HG02938 (cell line): ENCODE measurements around the gene FAM83F.

Experiments
- ATAC-seq: cut with Tn5 transposase; IDR thresholded peaks from one replicate; pipeline ENCODE4 v1.9.1; 2021; ENCODE audit warnings: mild to moderate bottlenecking, moderate library complexity; ENCODE audit not compliant: unreplicated experiment

Gene FAM83F

GRCh38 chr22:40056154-40056553, 61.4 kb downstream of the FAM83F start:
- ATAC-seq: no peak

DNA sequence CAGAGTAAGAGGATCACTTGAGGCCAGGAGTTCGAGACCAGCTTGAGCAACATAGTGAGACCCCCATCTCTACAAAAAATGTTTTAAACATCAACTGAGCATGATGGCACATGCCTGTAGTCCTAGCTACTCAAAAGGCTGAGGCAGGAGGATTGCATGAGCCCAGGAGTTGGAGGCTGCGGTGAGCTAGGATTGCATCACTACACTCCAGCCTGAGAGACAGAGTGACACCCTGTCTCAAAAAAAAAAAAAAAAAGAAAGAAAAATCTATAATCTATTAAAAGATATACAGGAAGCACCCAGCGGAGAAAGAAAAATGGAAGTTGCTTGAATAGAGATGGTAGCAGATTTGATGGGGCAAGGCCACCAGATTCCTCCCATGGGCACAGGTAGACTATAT, 61.8 kb downstream of the FAM83F start:
- ATAC-seq: no peak

DNA sequence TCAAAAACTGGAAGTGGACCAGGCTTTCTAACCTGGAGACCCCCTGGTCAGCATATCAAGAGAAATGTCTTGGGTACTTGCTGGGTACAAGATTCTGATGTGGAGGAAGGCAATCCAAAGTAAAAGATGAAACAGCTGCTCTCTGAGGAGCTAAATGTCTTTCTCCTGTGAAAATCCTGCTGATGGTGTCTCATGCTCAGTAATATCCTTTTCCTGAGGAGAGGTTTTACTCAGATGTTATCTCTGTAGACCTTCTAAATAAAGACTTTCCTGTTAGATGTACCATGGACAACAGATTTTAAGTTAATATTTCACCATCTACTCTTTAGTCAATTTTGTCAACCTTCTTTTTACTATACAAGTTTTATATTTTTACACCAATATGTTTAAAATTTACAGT, 62.9 kb downstream of the FAM83F start:
- ATAC-seq: no peak

DNA sequence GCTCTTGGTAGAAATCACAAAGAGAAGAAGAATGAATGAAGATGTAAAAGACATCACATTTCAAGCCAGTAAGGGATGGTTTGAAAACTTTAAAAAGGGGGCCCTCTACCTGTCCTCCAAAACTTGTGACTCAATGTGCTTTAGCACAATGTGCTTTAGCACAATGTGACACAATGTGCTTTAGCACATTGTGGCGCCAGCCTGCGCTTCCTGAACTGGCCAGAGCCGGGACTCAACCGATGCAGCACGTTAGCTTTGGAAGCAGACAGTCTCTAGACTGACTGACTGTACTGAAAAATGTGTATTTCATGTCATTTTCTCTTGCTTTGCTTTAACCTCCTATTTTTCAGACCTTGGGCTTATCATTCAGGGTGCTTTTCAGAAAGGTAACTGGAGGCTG, 63.5 kb downstream of the FAM83F start:
- ATAC-seq: no peak

DNA sequence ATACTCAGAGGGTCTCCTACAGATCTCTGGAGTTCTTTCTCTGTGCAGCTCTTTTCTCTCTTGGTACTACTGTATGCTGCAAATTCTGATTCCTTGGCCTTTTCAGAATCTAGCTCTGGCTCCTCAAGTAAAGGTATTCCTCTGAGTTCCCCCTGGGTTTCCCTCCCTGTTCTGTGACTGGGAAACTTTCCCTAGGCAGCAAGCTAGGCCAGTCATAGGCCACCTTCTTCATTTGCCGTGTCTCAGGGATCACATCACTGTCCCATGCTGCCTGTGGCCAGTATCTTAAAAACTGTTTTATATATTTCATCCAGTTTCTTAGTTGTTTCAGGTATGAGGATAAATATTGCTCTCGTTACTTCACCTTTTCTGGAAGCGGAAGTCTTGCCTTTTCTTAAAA, 71.2 kb downstream of the FAM83F start:
- ATAC-seq: no peak

- no peak for ATAC-seq
Observed at GRCh38 chr22:40067639-40068038, 72.9 kb downstream of the FAM83F start.

DNA sequence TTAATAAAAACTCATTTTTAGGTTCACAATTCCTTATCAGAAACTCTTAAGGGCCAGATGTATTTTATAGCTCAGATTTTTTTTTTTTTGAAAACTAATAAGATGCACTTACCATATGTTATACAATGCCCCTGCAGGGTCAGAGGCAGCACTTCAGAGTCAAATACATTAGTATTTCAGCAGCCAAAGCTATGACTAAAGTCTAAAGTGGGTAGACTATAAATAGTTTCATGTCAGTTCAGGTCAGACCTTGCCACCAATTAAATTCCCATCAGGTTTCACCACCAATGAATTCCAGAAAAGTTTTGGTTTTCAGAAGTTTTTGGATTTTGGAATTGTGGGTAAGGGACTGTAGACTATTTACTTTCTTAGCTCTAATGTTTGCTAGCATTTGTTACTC, 75.9 kb downstream of the FAM83F start:
- ATAC-seq: no peak

GRCh38 chr22:40071720-40072119, 77.0 kb downstream of the FAM83F start:
- no peak for ATAC-seq

DNA sequence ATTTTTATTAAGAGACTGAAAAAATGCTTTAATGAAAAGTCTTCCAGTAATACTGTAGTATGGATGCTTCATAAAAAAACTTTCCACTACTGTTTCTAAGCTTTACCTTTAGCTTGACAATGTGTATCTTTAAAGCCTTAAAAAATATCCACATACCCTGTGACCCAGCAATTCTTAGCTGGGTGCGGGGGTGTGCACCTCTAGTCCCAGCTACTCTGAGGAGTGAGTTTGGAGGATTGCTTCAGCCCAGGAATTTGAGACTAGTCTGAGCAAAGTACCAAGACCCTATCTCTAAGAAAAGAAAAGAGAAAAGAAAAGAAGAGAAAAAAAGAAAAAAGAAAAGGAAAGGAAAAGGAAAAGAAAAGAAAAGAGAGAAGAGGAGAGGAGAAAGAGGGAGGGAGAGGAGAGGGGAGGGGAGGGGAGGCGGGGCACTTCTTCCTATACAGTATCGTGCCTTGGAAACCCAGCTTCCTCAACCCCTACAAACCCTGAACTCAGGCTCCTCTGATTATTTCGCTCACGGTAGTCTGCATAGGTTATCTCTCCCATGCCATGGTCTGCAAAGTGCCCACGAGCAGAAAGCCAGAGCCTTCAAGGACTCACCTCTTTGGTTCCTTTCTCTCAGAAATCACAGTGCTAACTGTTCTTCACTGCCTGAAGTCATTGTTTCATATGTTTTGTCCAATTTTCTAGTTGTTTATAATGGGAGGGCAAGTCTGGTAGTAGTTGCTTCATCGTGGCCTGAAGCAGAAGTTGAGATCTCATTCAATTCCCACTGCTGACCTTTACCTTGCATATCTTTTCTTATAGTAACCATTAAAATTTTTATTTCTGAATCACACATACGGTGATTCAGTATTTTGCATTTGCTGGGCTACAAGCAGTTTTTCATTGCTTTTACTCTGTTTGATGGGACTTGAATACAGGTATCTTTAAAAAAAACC, 82.2 kb downstream of the FAM83F start:
- ATAC-seq: no peak

DNA sequence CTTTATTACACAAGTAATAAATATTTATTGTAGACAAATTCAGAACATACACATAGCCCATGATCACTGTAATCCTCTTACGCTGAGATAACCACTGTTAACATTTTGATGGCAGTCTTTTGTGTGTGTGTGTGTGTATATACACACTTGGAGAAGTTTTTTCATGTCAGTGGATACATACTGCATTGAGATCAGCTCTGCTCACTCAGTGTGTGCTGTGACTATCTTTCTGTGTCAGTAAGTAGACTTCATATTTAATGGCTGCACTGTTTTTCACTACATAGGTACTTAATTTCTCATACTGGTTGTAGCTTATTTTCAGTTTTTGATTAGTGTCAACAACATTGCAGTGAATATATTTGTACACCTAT, 82.9 kb downstream of the FAM83F start:
- ATAC-seq: no peak

- ATAC-seq: no peak
Observed at GRCh38 chr22:40081662-40082061, 86.9 kb downstream of the FAM83F start.

GRCh38 chr22:40082184-40082583, 87.4 kb downstream of the FAM83F start:
- ATAC-seq: no peak

- ATAC-seq: no peak
Observed at GRCh38 chr22:40083794-40084193, 89.0 kb downstream of the FAM83F start.

DNA sequence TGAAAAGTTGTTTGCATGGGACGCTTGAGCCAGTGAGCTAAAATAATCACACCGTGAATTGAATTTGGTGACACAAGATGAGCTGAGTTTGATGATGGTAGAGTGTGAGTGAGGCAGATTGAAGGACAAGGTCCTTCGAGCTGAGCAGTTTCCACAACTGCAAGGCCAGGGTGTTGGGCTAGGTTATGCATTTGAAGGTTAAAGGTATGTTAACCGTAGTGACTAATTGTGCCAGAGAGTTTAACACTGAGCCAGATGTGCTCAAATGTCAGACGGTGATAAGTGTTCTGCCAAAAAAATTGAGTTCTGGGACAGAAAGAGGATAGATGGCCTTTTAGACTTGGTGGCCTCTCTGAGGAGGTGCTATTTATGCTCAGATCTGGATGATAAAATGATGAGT, 89.5 kb downstream of the FAM83F start:
- ATAC-seq: no peak

- no peak for ATAC-seq
Observed at GRCh38 chr22:40088818-40089217, 94.1 kb downstream of the FAM83F start.
